Astrocyte (in vitro differentiated cells and primary cell): ENCODE data around the gene CANX. TPM values are rescaled to one million over a fixed set of nuclear protein-coding genes. Genes with fewer than 3 reads are reported as not detected.

ENCODE experiments used
- DNase-seq: peaks from one replicate; pipeline ENCODE4 v3.0.0-alpha.2; 2010; ENCODE audit warnings: low read depth
- FAIRE-seq: peaks from 2 replicates; lab custom pipeline; 2011; peaks lifted over from hg19 to GRCh38; lab: Jason Lieb, UNC
- H2AFZ ChIP-seq: 2 replicates; pipeline ENCODE4 v1.6.0; 2012; ENCODE audit warnings: low read depth, low read length, inconsistent platforms
- H3K27ac ChIP-seq: 2 replicates; pipeline ENCODE4 v1.5.1; 2011; ENCODE audit warnings: low read depth, low read length, inconsistent platforms
- H3K27me3 ChIP-seq: 2 replicates; pipeline ENCODE4 v1.6.0; 2011; ENCODE audit warnings: low read length, inconsistent platforms; ENCODE audit not compliant: insufficient read depth
- H3K36me3 ChIP-seq: 2 replicates; pipeline ENCODE4 v1.5.1; 2011; ENCODE audit warnings: low read length, inconsistent platforms; ENCODE audit not compliant: insufficient read depth
- H3K4me1 ChIP-seq: 2 replicates; pipeline ENCODE4 v1.5.1; 2011; ENCODE audit warnings: low read length, inconsistent platforms; ENCODE audit not compliant: insufficient read depth
- H3K4me2 ChIP-seq: 2 replicates; pipeline ENCODE4 v1.6.0; 2012; ENCODE audit warnings: low read length, inconsistent platforms
- H3K4me3 ChIP-seq: 2 replicates; pipeline ENCODE4 v1.5.1; 2011; ENCODE audit warnings: low read depth, mild to moderate bottlenecking, low read length, inconsistent platforms; ENCODE audit not compliant: insufficient read depth
- H3K79me2 ChIP-seq: 2 replicates; pipeline ENCODE4 v1.6.0; 2012; ENCODE audit warnings: mild to moderate bottlenecking, low read length, inconsistent platforms; ENCODE audit not compliant: insufficient read depth
- H3K9ac ChIP-seq: 2 replicates; pipeline ENCODE4 v1.6.0; 2012; ENCODE audit warnings: mild to moderate bottlenecking, low read length, inconsistent platforms
- H3K9me3 ChIP-seq: 2 replicates; pipeline ENCODE4 v1.5.1; 2012; ENCODE audit warnings: low read depth, mild to moderate bottlenecking, low read length, inconsistent platforms; ENCODE audit not compliant: insufficient read depth
- H4K20me1 ChIP-seq: 2 replicates; pipeline ENCODE4 v1.6.0; 2012; ENCODE audit warnings: low read length, inconsistent platforms; ENCODE audit not compliant: insufficient read depth
- H3K27ac Mint-ChIP-seq: one replicate; pipeline ENCODE4 v1.8.0; 2021; ENCODE audit warnings: mild to moderate bottlenecking, mixed read lengths; ENCODE audit not compliant: unreplicated experiment
- H3K27me3 Mint-ChIP-seq: one replicate; pipeline ENCODE4 v1.8.0; 2021; ENCODE audit warnings: low read depth, mixed read lengths; ENCODE audit not compliant: unreplicated experiment
- H3K36me3 Mint-ChIP-seq: one replicate; pipeline ENCODE4 v1.8.0; 2021; ENCODE audit warnings: low read depth, mixed read lengths; ENCODE audit not compliant: unreplicated experiment
- H3K4me1 Mint-ChIP-seq: one replicate; pipeline ENCODE4 v1.8.0; 2021; ENCODE audit warnings: low read depth, mixed read lengths; ENCODE audit not compliant: unreplicated experiment
- H3K4me3 Mint-ChIP-seq: one replicate; pipeline ENCODE4 v1.8.0; 2021; ENCODE audit warnings: mild to moderate bottlenecking, moderate library complexity, mixed read lengths; ENCODE audit not compliant: unreplicated experiment
- H3K9me3 Mint-ChIP-seq: one replicate; pipeline ENCODE4 v1.8.0; 2021; ENCODE audit warnings: mild to moderate bottlenecking, mixed read lengths; ENCODE audit not compliant: unreplicated experiment
- EZH2 ChIP-seq: IDR thresholded peaks from 2 replicates; pipeline ENCODE4 v1.6.1; 2012; ENCODE audit warnings: mild to moderate bottlenecking, low read length, inconsistent platforms; ENCODE audit not compliant: insufficient read depth
- total RNA-seq: library from RNA; stranded (reverse); gene quantifications from 2 replicates; pipeline ENCODE4 v1.2.1, GENCODE V29; 2021
- TF ChIP-seq, protein P1 (sequence below): IDR thresholded peaks from 2 replicates; pipeline ENCODE4 v1.5.1; 2011; ENCODE audit warnings: low read depth, mild to moderate bottlenecking, inconsistent platforms, low read length, moderate library complexity; ENCODE audit not compliant: insufficient read depth

The CANX gene
- total RNA-seq, 1 donor from 2014 or later: 792 TPM

DNA sequence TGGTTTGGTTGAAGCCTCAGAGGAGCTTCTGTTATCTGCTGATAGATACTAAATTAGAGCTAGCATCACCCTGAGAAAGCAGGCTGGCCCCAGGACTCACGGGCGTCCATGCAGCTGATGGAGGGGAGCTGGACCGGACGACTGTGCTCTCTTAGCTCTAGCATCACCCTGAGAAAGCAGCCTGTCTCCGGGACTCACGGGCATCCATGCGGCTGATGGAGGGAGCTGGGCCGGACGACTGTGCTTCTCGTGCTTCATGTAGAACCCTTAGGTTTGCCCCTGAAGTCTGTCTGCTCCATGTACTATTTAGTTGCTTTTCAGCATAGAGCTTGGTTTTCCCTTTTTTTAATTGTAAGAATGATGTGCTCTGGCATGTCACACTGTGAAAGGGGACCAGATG is 78.7 kb downstream of the CANX start:
- no peak for FAIRE-seq
- H3K27me3 ChIP-seq: no peaks in the 10 kb centered on the region
- no peak overlapping the region for H3K27ac Mint-ChIP-seq
- peaks cover 2% of the 10 kb centered on the region for H3K9me3 Mint-ChIP-seq
- no peak overlapping the region for H3K4me3 ChIP-seq
- peaks cover 31% of the 10 kb centered on the region for H3K36me3 ChIP-seq
- no peaks in the 10 kb centered on the region for H3K9me3 ChIP-seq
- no peak overlapping the region for H3K9ac ChIP-seq
- H3K4me2 ChIP-seq: no peak overlapping the region
- peaks cover 19% of the 10 kb centered on the region for H4K20me1 ChIP-seq
- H3K36me3 Mint-ChIP-seq: peaks cover 20% of the 10 kb centered on the region
- no peaks in the 10 kb centered on the region for H3K4me1 ChIP-seq
- H2AFZ ChIP-seq: no peak overlapping the region
- TF ChIP-seq, protein P1, sequence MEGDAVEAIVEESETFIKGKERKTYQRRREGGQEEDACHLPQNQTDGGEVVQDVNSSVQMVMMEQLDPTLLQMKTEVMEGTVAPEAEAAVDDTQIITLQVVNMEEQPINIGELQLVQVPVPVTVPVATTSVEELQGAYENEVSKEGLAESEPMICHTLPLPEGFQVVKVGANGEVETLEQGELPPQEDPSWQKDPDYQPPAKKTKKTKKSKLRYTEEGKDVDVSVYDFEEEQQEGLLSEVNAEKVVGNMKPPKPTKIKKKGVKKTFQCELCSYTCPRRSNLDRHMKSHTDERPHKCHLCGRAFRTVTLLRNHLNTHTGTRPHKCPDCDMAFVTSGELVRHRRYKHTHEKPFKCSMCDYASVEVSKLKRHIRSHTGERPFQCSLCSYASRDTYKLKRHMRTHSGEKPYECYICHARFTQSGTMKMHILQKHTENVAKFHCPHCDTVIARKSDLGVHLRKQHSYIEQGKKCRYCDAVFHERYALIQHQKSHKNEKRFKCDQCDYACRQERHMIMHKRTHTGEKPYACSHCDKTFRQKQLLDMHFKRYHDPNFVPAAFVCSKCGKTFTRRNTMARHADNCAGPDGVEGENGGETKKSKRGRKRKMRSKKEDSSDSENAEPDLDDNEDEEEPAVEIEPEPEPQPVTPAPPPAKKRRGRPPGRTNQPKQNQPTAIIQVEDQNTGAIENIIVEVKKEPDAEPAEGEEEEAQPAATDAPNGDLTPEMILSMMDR: no peak
- TF ChIP-seq EZH2: no peak
- H3K79me2 ChIP-seq: no peaks in the 10 kb centered on the region
- H3K4me1 Mint-ChIP-seq: no peaks in the 10 kb centered on the region
- no peak overlapping the region for H3K4me3 Mint-ChIP-seq
- H3K27me3 Mint-ChIP-seq: no peaks in the 10 kb centered on the region
- H3K27ac ChIP-seq: no peak overlapping the region
- DNase-seq: no peak

DNA sequence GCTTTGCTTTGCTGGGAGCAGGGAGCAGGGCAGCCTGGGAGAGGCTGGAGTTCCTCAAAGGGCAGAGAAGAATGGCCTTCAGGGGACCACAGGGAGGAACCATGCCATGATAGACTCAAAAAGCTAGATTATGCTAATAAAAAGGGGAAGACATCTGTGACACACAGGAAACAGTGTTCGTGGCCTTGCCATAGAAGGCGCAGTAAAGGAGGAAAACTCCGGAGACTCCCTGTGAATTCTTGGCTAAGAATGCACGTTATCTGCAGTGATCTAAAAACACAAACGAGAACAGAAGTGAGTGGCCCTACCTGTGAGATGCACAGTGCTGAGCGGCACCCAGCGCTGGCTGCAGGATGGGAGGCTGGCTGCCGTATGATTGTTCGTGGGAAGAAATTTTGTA is 79.1 kb downstream of the CANX start:
- Mint-ChIP-seq H3K4me3 (no peak overlapping the region), H3K36me3 (peaks cover 20% of the 10 kb centered on the region), H3K4me1 (no peaks in the 10 kb centered on the region), H3K9me3 (peaks cover 2% of the 10 kb centered on the region), H3K27me3 (no peaks in the 10 kb centered on the region), H3K27ac (no peak overlapping the region)
- H3K79me2 ChIP-seq: no peaks in the 10 kb centered on the region
- H3K27me3 ChIP-seq: no peaks in the 10 kb centered on the region
- H3K4me1 ChIP-seq: no peaks in the 10 kb centered on the region
- no peaks in the 10 kb centered on the region for H3K9me3 ChIP-seq
- no peak overlapping the region for H3K4me2 ChIP-seq
- no peak overlapping the region for H3K9ac ChIP-seq
- no peak overlapping the region for H3K27ac ChIP-seq
- H3K4me3 ChIP-seq: no peak overlapping the region
- FAIRE-seq (no peak), DNase-seq (no peak)
- H2AFZ ChIP-seq: no peak overlapping the region
- peaks cover 23% of the 10 kb centered on the region for H4K20me1 ChIP-seq
- TF ChIP-seq EZH2: no peak
- TF ChIP-seq, protein P1: no peak
- H3K36me3 ChIP-seq: peaks cover 28% of the 10 kb centered on the region

DNA sequence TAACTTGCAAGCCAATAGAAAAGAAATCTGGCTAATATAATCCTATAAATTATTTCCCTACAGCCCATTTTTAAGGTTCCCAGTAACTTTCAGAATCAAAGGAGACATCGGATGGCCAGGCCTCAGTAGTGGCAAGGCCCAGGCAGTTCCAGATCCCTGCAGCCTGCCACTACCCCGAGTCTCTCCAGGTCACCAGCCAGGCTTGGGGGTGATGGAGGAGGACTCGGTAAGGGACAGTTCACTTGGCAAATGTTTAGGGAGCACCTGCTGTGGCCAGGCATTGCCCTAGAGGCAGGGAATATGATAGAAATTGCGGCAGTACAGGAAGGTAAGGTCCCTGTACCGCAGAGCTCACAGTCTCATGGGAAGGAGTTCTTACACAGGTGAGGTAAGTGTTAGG is 79.8 kb downstream of the CANX start:
- Histone ChIP-seq H4K20me1 (peaks cover 23% of the 10 kb centered on the region), H3K9me3 (no peaks in the 10 kb centered on the region), H3K27me3 (no peaks in the 10 kb centered on the region), H3K36me3 (peaks cover 28% of the 10 kb centered on the region), H3K4me2 (no peak overlapping the region), H3K79me2 (no peaks in the 10 kb centered on the region), H3K4me3 (no peak overlapping the region), H3K4me1 (no peaks in the 10 kb centered on the region), H3K9ac (no peak overlapping the region), H3K27ac (no peak overlapping the region), H2AFZ (no peak overlapping the region)
- H3K27me3 Mint-ChIP-seq: no peaks in the 10 kb centered on the region
- peaks cover 2% of the 10 kb centered on the region for H3K9me3 Mint-ChIP-seq
- H3K4me1 Mint-ChIP-seq: no peaks in the 10 kb centered on the region
- FAIRE-seq (no peak), DNase-seq (no peak)
- no peak overlapping the region for H3K27ac Mint-ChIP-seq
- H3K36me3 Mint-ChIP-seq: peaks cover 20% of the 10 kb centered on the region
- TF ChIP-seq, protein P1: no peak
- no peak for TF ChIP-seq EZH2
- H3K4me3 Mint-ChIP-seq: no peak overlapping the region
